ENCODE measurements around the gene KLF7.

Gene KLF7

DNA sequence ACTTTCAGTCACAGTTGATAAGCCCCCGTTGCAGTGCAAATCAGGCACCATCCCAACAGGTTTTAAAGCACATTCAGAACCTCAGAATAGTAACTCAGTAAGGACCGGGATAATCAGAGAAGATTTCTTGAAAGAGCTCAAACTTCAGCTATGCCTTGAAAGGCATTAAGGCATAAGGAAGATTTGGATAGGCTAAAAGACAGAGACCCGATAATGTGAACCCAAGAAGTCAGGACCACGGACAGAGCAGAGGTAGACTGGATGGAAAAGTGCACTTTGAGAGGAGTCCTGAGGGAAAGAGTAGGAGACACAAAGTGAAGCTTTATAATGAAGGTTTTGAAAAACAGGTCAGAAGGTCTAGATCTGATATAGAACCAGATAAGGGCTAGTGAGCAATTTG lies 36.9 kb upstream of the KLF7 start:
- Histone ChIP-seq H2AFZ (ENCODE audit: low read depth, low read length) (no peak overlapping the region), H3K27ac (ENCODE audit: low read length) (no peak overlapping the region), H4K20me1 (ENCODE audit: insufficient read depth, low read length) (no peaks in the 10 kb centered on the region), H3K36me3 (ENCODE audit: insufficient read depth, low read length) (no peaks in the 10 kb centered on the region), H3K9me3 (ENCODE audit: insufficient read depth, low read length, severe bottlenecking) (no peaks in the 10 kb centered on the region), H3K79me2 (ENCODE audit: insufficient read depth, low read length) (no peaks in the 10 kb centered on the region), H3K4me1 (ENCODE audit: insufficient read depth, low read length) (no peaks in the 10 kb centered on the region), H3K4me3 (ENCODE audit: low read depth in 1 of 2, low read length in 2 of 2) (no peak overlapping the region), H3K9ac (ENCODE audit: low read depth, low read length) (no peak overlapping the region), H3K27me3 (ENCODE audit: insufficient read depth, low read length, poor library complexity) (no peaks in the 10 kb centered on the region), H3K4me2 (ENCODE audit: insufficient read depth, low read length) (no peak overlapping the region)
- TF ChIP-seq, protein P1, sequence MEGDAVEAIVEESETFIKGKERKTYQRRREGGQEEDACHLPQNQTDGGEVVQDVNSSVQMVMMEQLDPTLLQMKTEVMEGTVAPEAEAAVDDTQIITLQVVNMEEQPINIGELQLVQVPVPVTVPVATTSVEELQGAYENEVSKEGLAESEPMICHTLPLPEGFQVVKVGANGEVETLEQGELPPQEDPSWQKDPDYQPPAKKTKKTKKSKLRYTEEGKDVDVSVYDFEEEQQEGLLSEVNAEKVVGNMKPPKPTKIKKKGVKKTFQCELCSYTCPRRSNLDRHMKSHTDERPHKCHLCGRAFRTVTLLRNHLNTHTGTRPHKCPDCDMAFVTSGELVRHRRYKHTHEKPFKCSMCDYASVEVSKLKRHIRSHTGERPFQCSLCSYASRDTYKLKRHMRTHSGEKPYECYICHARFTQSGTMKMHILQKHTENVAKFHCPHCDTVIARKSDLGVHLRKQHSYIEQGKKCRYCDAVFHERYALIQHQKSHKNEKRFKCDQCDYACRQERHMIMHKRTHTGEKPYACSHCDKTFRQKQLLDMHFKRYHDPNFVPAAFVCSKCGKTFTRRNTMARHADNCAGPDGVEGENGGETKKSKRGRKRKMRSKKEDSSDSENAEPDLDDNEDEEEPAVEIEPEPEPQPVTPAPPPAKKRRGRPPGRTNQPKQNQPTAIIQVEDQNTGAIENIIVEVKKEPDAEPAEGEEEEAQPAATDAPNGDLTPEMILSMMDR (IDR thresholded peaks at IDR 0.05; ENCODE audit: borderline replicate concordance, extremely low read depth, low read length, poor library complexity, severe bottlenecking), result no peak
- no peak for TF ChIP-seq EZH2 (IDR thresholded peaks at IDR 0.05; ENCODE audit: borderline replicate concordance, low read depth, low read length, severe bottlenecking)
- DNase-seq (peak; percentile 47), ATAC-seq (ENCODE audit: insufficient read depth, low read depth) (peak; percentile 72)

GRCh38 chr2:207201416-207201815 lies 35.7 kb upstream of the KLF7 start:
- Histone ChIP-seq H2AFZ (ENCODE audit: low read depth, low read length) (no peak overlapping the region), H3K9ac (ENCODE audit: low read depth, low read length) (no peak overlapping the region), H3K4me1 (ENCODE audit: insufficient read depth, low read length) (no peaks in the 10 kb centered on the region), H3K27me3 (ENCODE audit: insufficient read depth, low read length, poor library complexity) (no peaks in the 10 kb centered on the region), H3K79me2 (ENCODE audit: insufficient read depth, low read length) (no peaks in the 10 kb centered on the region), H3K4me3 (ENCODE audit: low read depth in 1 of 2, low read length in 2 of 2) (no peak overlapping the region), H3K36me3 (ENCODE audit: insufficient read depth, low read length) (no peaks in the 10 kb centered on the region), H4K20me1 (ENCODE audit: insufficient read depth, low read length) (no peaks in the 10 kb centered on the region), H3K4me2 (ENCODE audit: insufficient read depth, low read length) (no peak overlapping the region), H3K9me3 (ENCODE audit: insufficient read depth, low read length, severe bottlenecking) (no peaks in the 10 kb centered on the region), H3K27ac (ENCODE audit: low read length) (no peak overlapping the region)
- ATAC-seq (ENCODE audit: insufficient read depth, low read depth) (no peak), DNase-seq (no peak)
- TF ChIP-seq, protein P1 (IDR thresholded peaks at IDR 0.05; ENCODE audit: borderline replicate concordance, extremely low read depth, low read length, poor library complexity, severe bottlenecking), result no peak
- TF ChIP-seq EZH2 (IDR thresholded peaks at IDR 0.05; ENCODE audit: borderline replicate concordance, low read depth, low read length, severe bottlenecking), result no peak

- Histone ChIP-seq H3K27ac (ENCODE audit: low read length) (no peak overlapping the region), H3K4me2 (ENCODE audit: insufficient read depth, low read length) (no peak overlapping the region), H2AFZ (ENCODE audit: low read depth, low read length) (no peak overlapping the region), H3K27me3 (ENCODE audit: insufficient read depth, low read length, poor library complexity) (no peaks in the 10 kb centered on the region), H3K79me2 (ENCODE audit: insufficient read depth, low read length) (no peaks in the 10 kb centered on the region), H4K20me1 (ENCODE audit: insufficient read depth, low read length) (no peaks in the 10 kb centered on the region), H3K4me3 (ENCODE audit: low read depth in 1 of 2, low read length in 2 of 2) (no peak overlapping the region), H3K9me3 (ENCODE audit: insufficient read depth, low read length, severe bottlenecking) (no peaks in the 10 kb centered on the region), H3K36me3 (ENCODE audit: insufficient read depth, low read length) (no peaks in the 10 kb centered on the region), H3K4me1 (ENCODE audit: insufficient read depth, low read length) (no peaks in the 10 kb centered on the region), H3K9ac (ENCODE audit: low read depth, low read length) (no peak overlapping the region)
- DNase-seq (no peak), ATAC-seq (ENCODE audit: insufficient read depth, low read depth) (no peak)
- TF ChIP-seq, protein P1 (IDR thresholded peaks at IDR 0.05; ENCODE audit: borderline replicate concordance, extremely low read depth, low read length, poor library complexity, severe bottlenecking), result no peak
Measured at GRCh38 chr2:207200136-207200535, 34.4 kb upstream of the KLF7 start.

- Histone ChIP-seq H3K9me3 (ENCODE audit: insufficient read depth, low read length, severe bottlenecking) (no peaks in the 10 kb centered on the region), H3K4me2 (ENCODE audit: insufficient read depth, low read length) (no peak overlapping the region)
Measured at GRCh38 chr2:207194028-207194427, 28.3 kb upstream of the KLF7 start.

More at GRCh38 chr2:207194028-207194427, 28.3 kb upstream of the KLF7 start:
- DNase-seq, result no peak
- Histone ChIP-seq H3K36me3 (ENCODE audit: insufficient read depth, low read length) (no peaks in the 10 kb centered on the region), H3K4me1 (ENCODE audit: insufficient read depth, low read length) (no peaks in the 10 kb centered on the region), H4K20me1 (ENCODE audit: insufficient read depth, low read length) (no peaks in the 10 kb centered on the region), H3K27ac (ENCODE audit: low read length) (no peak overlapping the region), H3K9ac (ENCODE audit: low read depth, low read length) (no peak overlapping the region), H2AFZ (ENCODE audit: low read depth, low read length) (no peak overlapping the region), H3K79me2 (ENCODE audit: insufficient read depth, low read length) (no peaks in the 10 kb centered on the region), H3K4me3 (ENCODE audit: low read depth in 1 of 2, low read length in 2 of 2) (no peak overlapping the region), H3K27me3 (ENCODE audit: insufficient read depth, low read length, poor library complexity) (peaks cover 7% of the 10 kb centered on the region)
- TF ChIP-seq EZH2 (IDR thresholded peaks at IDR 0.05; ENCODE audit: borderline replicate concordance, low read depth, low read length, severe bottlenecking), result no peak
- TF ChIP-seq, protein P1 (IDR thresholded peaks at IDR 0.05; ENCODE audit: borderline replicate concordance, extremely low read depth, low read length, poor library complexity, severe bottlenecking), result no peak
- no peak for ATAC-seq (ENCODE audit: insufficient read depth, low read depth)

All from DND-41 (cell line).